HepG2 (cell line): ENCODE measurements around the gene PPP2R2C. TPM values are rescaled to one million over a fixed set of nuclear protein-coding genes. Genes with fewer than 3 reads are reported as not detected.

Experiments used
- E2F5 ChIP-seq: sonication (generic); formaldehyde crosslinking; conservative IDR thresholded peaks from 2 replicates; pipeline ENCODE4 v1.4.0; 2020; ENCODE audit warnings: missing genetic modification reagents
- FOXA1 ChIP-seq, 2 experiments: fragments of 450-650 bp in 1 of 2; sonication (generic) in 1 of 2; formaldehyde crosslinking in 1 of 2; IDR thresholded peaks; 2 replicates each; pipeline versions ENCODE4 v1.4.0 to v1.6.1; 2016 to 2020; ENCODE audit warnings: missing genetic modification reagents in 1 of 2
- FOXK1 ChIP-seq: sonication (generic); formaldehyde crosslinking; IDR thresholded peaks from 2 replicates; pipeline ENCODE4 v1.4.0; 2020; ENCODE audit warnings: low read depth, missing genetic modification reagents, borderline replicate concordance
- FOXP4 ChIP-seq: sonication (generic); formaldehyde crosslinking; IDR thresholded peaks from 2 replicates; pipeline ENCODE4 v1.4.0; 2020; ENCODE audit warnings: missing genetic modification reagents
- HHEX ChIP-seq: IDR thresholded peaks from 2 replicates; pipeline ENCODE4 v1.6.1; 2016; ENCODE audit warnings: control low read depth
- HOXA7 ChIP-seq: sonication (generic); formaldehyde crosslinking; IDR thresholded peaks from 2 replicates; pipeline ENCODE4 v1.8.1; 2022; ENCODE audit warnings: mild to moderate bottlenecking, missing genetic modification reagents, moderate library complexity
- JUN ChIP-seq: sonication (generic); formaldehyde crosslinking; IDR thresholded peaks from 2 replicates; pipeline ENCODE4 v1.4.0; 2020; ENCODE audit warnings: mild to moderate bottlenecking, missing genetic modification reagents
- KDM5A ChIP-seq: fragments of 200-600 bp; sonication (generic); IDR thresholded peaks from 2 replicates; pipeline ENCODE4 v1.7.0; 2018; ENCODE audit warnings: antibody characterized with exemption, mild to moderate bottlenecking, low read length, borderline replicate concordance
- NCOR1 ChIP-seq: fragments of 200-600 bp; sonication (generic); IDR thresholded peaks from 2 replicates; pipeline ENCODE4 v1.7.0; 2017; ENCODE audit warnings: antibody characterized with exemption, low read length, borderline replicate concordance
- NFE2L1 ChIP-seq: sonication (generic); formaldehyde crosslinking; IDR thresholded peaks from 2 replicates; pipeline ENCODE4 v1.4.0; 2020; ENCODE audit warnings: missing genetic modification reagents, mild to moderate bottlenecking, borderline replicate concordance
- PAF1 ChIP-seq: IDR thresholded peaks from 2 replicates; pipeline ENCODE4 v1.6.1; 2016; ENCODE audit warnings: missing genetic modification reagents, missing compliant biosample characterization
- POLR2AphosphoS2 ChIP-seq: IDR thresholded peaks from 2 replicates; pipeline ENCODE4 v1.6.1; 2011; ENCODE audit warnings: low read depth, low read length, improper control_type of control experiment
- SMYD3 ChIP-seq: sonication (generic); formaldehyde crosslinking; IDR thresholded peaks from 2 replicates; pipeline ENCODE4 v1.8.1; 2023; ENCODE audit warnings: mild to moderate bottlenecking, missing genetic modification reagents
- SOX5 ChIP-seq: IDR thresholded peaks from 2 replicates; pipeline ENCODE4 v1.6.1; 2016; ENCODE audit warnings: borderline replicate concordance
- TAF15 ChIP-seq: fragments of 200-400 bp; formaldehyde crosslinking; IDR thresholded peaks from one replicate; pipeline ENCODE4 v1.6.1; 2018; ENCODE audit warnings: mild to moderate bottlenecking, low read depth, low read length; ENCODE audit not compliant: poor library complexity, severe bottlenecking
- TBP ChIP-seq: sonication (generic); formaldehyde crosslinking; IDR thresholded peaks from 2 replicates; pipeline ENCODE4 v1.5.0; 2020; ENCODE audit warnings: missing genetic modification reagents
- ZFP36L1 ChIP-seq: sonication (generic); formaldehyde crosslinking; IDR thresholded peaks from 2 replicates; pipeline ENCODE4 v1.8.0; 2022; ENCODE audit warnings: mild to moderate bottlenecking, missing genetic modification reagents, moderate library complexity
- ZFX ChIP-seq: sonication (generic); formaldehyde crosslinking; IDR thresholded peaks from 2 replicates; pipeline ENCODE4 v1.4.0; 2020; ENCODE audit warnings: mild to moderate bottlenecking, low read depth, missing genetic modification reagents, moderate library complexity
- ZFYVE20 ChIP-seq: sonication (generic); formaldehyde crosslinking; IDR thresholded peaks from 2 replicates; pipeline ENCODE4 v1.8.0; 2023; ENCODE audit warnings: low read depth, mild to moderate bottlenecking, moderate library complexity, missing genetic modification reagents, borderline replicate concordance
- ZMAT3 ChIP-seq: sonication (generic); formaldehyde crosslinking; conservative IDR thresholded peaks from 2 replicates; pipeline ENCODE4 v1.7.0; 2021; ENCODE audit warnings: missing genetic modification reagents
- ZNF138 ChIP-seq: sonication (generic); formaldehyde crosslinking; IDR thresholded peaks from 2 replicates; pipeline ENCODE4 v1.5.0; 2020; ENCODE audit warnings: mild to moderate bottlenecking, low read depth, missing genetic modification reagents
- ZNF430 ChIP-seq: sonication (generic); formaldehyde crosslinking; IDR thresholded peaks from 2 replicates; pipeline ENCODE4 v1.9.0; 2021; ENCODE audit warnings: mild to moderate bottlenecking, missing genetic modification reagents
- ZNF432 ChIP-seq: sonication (generic); formaldehyde crosslinking; IDR thresholded peaks from 2 replicates; pipeline ENCODE4 v1.5.0; 2020; ENCODE audit warnings: missing genetic modification reagents, mild to moderate bottlenecking, borderline replicate concordance
- ZNF567 ChIP-seq: sonication (generic); formaldehyde crosslinking; IDR thresholded peaks from 2 replicates; pipeline ENCODE4 v1.8.1; 2023; ENCODE audit warnings: mild to moderate bottlenecking, missing genetic modification reagents, borderline replicate concordance
- ZNF570 ChIP-seq: sonication (generic); formaldehyde crosslinking; IDR thresholded peaks from 2 replicates; pipeline ENCODE4 v1.4.0; 2020; ENCODE audit warnings: mild to moderate bottlenecking, missing genetic modification reagents, borderline replicate concordance
- ZNF577 ChIP-seq: sonication (generic); formaldehyde crosslinking; IDR thresholded peaks from 2 replicates; pipeline ENCODE4 v1.4.0; 2020; ENCODE audit warnings: mild to moderate bottlenecking, low read depth, missing genetic modification reagents, borderline replicate concordance
- ZNF740 ChIP-seq: sonication (generic); formaldehyde crosslinking; IDR thresholded peaks from 2 replicates; pipeline ENCODE4 v1.4.0; 2020; ENCODE audit warnings: missing genetic modification reagents
- ZNF770 ChIP-seq: sonication (generic); formaldehyde crosslinking; IDR thresholded peaks from 2 replicates; pipeline ENCODE4 v1.5.0; 2020; ENCODE audit warnings: mild to moderate bottlenecking, missing genetic modification reagents
- polyA plus RNA-seq, 8 experiments: library from polyadenylated mRNA; depleted of rRNA in 3 of 8; stranded (reverse) in 7 of 8; unstranded in 1 of 8; fragments of >200 nt; fragmentation: Illumina TruSeq in 4 of 8; extraction: Trizol in 4 of 8; gene quantifications; 2 replicates each; pipeline versions ENCODE4 v1.2.1 to v1.2.3, GENCODE V29; 2011 to 2016; ENCODE audit warnings: low read depth in 4 of 8, missing spikeins in 1 of 8, mixed read lengths in 1 of 8; ENCODE audit not compliant: insufficient read depth in 1 of 8
- total RNA-seq, 5 experiments: library from RNA; depleted of rRNA; stranded (reverse); fragments of >200 nt; fragmentation: Illumina TruSeq; extraction: Trizol; gene quantifications; 2 replicates each; pipeline ENCODE4 v1.2.3, GENCODE V29; 2016; ENCODE audit warnings: low read depth in 1 of 5

PPP2R2C gene
- total and polyA plus RNA-seq, 2 of the 13 experiments (the other 11 are each of a cell fraction or from before 2014, with no cell fraction given), result 0.60 to 8.6 TPM

GRCh38 chr4:6321361-6321760 lies 151.1 kb downstream of the PPP2R2C start (continued):
- TF ChIP-seq E2F5 (CRISPR knock-in tag), result no peak
- TF ChIP-seq ZNF770 (CRISPR knock-in tag), result no peak
- no peak for TF ChIP-seq JUN
- TF ChIP-seq HHEX, result no peak
- peak; percentile 38; the same call in 1 of the 2 replicates for TF ChIP-seq FOXP4 (CRISPR knock-in tag)
- TF ChIP-seq ZNF740 (CRISPR knock-in tag), result no peak
- no peak for TF ChIP-seq TAF15
- no peak for TF ChIP-seq SMYD3
- TF ChIP-seq SOX5 (CRISPR knock-in tag), result no peak
- TF ChIP-seq ZNF577 (CRISPR knock-in tag), result no peak
- peak; percentile 70; the same call in 1 of the 2 replicates for TF ChIP-seq NCOR1
- no peak for TF ChIP-seq ZNF138 (CRISPR knock-in tag)
- no peak for TF ChIP-seq POLR2AphosphoS2
- no peak for TF ChIP-seq ZFYVE20
- TF ChIP-seq ZNF567, result no peak
- no peak for TF ChIP-seq ZFP36L1
- TF ChIP-seq ZMAT3 (CRISPR knock-in tag), result no peak
- TF ChIP-seq FOXA1 (IDR thresholded peaks at IDR 0.05), result no peak; the same call in 1 of the 2 replicates
- peak; percentile 77 for TF ChIP-seq FOXA1 (CRISPR knock-in tag; IDR thresholded peaks at IDR 0.05)
- TF ChIP-seq KDM5A, result no peak
- no peak for TF ChIP-seq ZNF570 (CRISPR knock-in tag)
- TF ChIP-seq ZFX (CRISPR knock-in tag), result no peak
- TF ChIP-seq ZNF432, result no peak
- no peak for TF ChIP-seq PAF1
- TF ChIP-seq HOXA7 (CRISPR knock-in tag), result no peak
- no peak for TF ChIP-seq ZNF430 (CRISPR knock-in tag)
- TF ChIP-seq TBP (CRISPR knock-in tag), result no peak
- TF ChIP-seq NFE2L1 (CRISPR knock-in tag), result no peak
- TF ChIP-seq FOXK1 (CRISPR knock-in tag), result no peak
